PC-3 (cell line): Measurements from ENCODE around the gene CISD1. TPM values are rescaled to one million over a fixed set of nuclear protein-coding genes. Genes with fewer than 3 reads are reported as not detected.

Source experiments
- ATAC-seq: fragments of 200-7000 bp; cut with Tn5 transposase; 2 replicates; pipeline ENCODE4 v1.9.1; 2020; ENCODE audit warnings: mild to moderate bottlenecking, moderate library complexity
- BruUV-seq: library from RNA; stranded (reverse); fragments of 400-500 nt; replicated peaks from 2 replicates; lab custom pipeline; 2021; lab: Mats Ljungman, UMichigan
- CTCF ChIA-PET: fragments of 300-600 bp; sonication (Branson Sonifier 250); formaldehyde crosslinking; loops from one replicate; lab custom pipeline; 2022; ENCODE audit warnings: antibody characterized with exemption; lab: Charles Lee
- POLR2A ChIA-PET: fragments of 300-600 bp; sonication (Branson Sonifier 250); formaldehyde crosslinking; loops from one replicate; lab custom pipeline; 2022; ENCODE audit warnings: antibody characterized with exemption; ENCODE audit not compliant: unreplicated experiment; lab: Charles Lee
- DNase-seq: peaks from one replicate; pipeline ENCODE4 v3.0.0-alpha.2; 2015
- H2AFZ ChIP-seq: fragments of 300-600 bp; sonication (generic); 2 replicates; pipeline ENCODE4 v1.6.0; 2016; ENCODE audit warnings: antibody characterized with exemption, low read length
- H3F3A ChIP-seq: fragments of 300-600 bp; sonication (generic); one replicate; pipeline ENCODE4 v1.6.0; 2017; ENCODE audit warnings: antibody characterized with exemption, low read length, control low read depth, mild to moderate bottlenecking; ENCODE audit not compliant: unreplicated experiment
- H3K27ac ChIP-seq: fragments of 300-600 bp; sonication (generic); 2 replicates; pipeline ENCODE4 v1.5.1; 2016; ENCODE audit warnings: mild to moderate bottlenecking, low read length
- H3K27me3 ChIP-seq: fragments of 300-600 bp; sonication (generic); 2 replicates; pipeline ENCODE4 v1.6.1; 2016; ENCODE audit warnings: low read length, mixed read lengths
- H3K36me3 ChIP-seq: fragments of 300-600 bp; sonication (generic); 2 replicates; pipeline ENCODE4 v1.6.1; 2016; ENCODE audit warnings: low read depth, mixed run types, low read length, mixed read lengths
- H3K4me1 ChIP-seq: fragments of 300-600 bp; sonication (generic); 2 replicates; pipeline ENCODE4 v1.5.1; 2016; ENCODE audit warnings: low read length; ENCODE audit not compliant: insufficient read depth
- H3K4me2 ChIP-seq: fragments of 300-600 bp; sonication (generic); 2 replicates; pipeline ENCODE4 v1.6.0; 2016; ENCODE audit warnings: low read length
- H3K4me3 ChIP-seq: fragments of 300-600 bp; sonication (generic); 2 replicates; pipeline ENCODE4 v1.5.1; 2016; ENCODE audit warnings: mild to moderate bottlenecking, low read length, mixed read lengths
- H3K79me2 ChIP-seq: fragments of 300-600 bp; sonication (generic); 2 replicates; pipeline ENCODE4 v1.6.1; 2017; ENCODE audit warnings: low read length, mixed read lengths
- H3K9ac ChIP-seq: fragments of 300-600 bp; sonication (generic); 2 replicates; pipeline ENCODE4 v1.6.0; 2016; ENCODE audit warnings: mild to moderate bottlenecking, low read length
- H3K9me2 ChIP-seq: fragments of 300-600 bp; sonication (generic); replicated peaks from 2 replicates; pipeline ENCODE4 v1.6.1; 2016; ENCODE audit warnings: mixed run types, low read length, mixed read lengths
- H3K9me3 ChIP-seq: fragments of 300-600 bp; sonication (generic); 2 replicates; pipeline ENCODE4 v1.6.1; 2016; ENCODE audit warnings: low read length, mixed read lengths
- H4K20me1 ChIP-seq: fragments of 300-600 bp; sonication (generic); 2 replicates; pipeline ENCODE4 v1.6.1; 2016; ENCODE audit warnings: low read length, mixed read lengths
- CTCF ChIP-seq: fragments of 300-600 bp; sonication (generic); conservative IDR thresholded peaks from 2 replicates; pipeline ENCODE4 v1.5.1; 2017; ENCODE audit warnings: antibody characterized with exemption, low read depth, mild to moderate bottlenecking, low read length
- EZH2 ChIP-seq: fragments of 300-600 bp; sonication (generic); IDR thresholded peaks from one replicate; pipeline ENCODE4 v1.6.1; 2017; ENCODE audit warnings: antibody characterized with exemption, mild to moderate bottlenecking, low read length; ENCODE audit not compliant: unreplicated experiment
- EZH2phosphoT487 ChIP-seq: fragments of 300-600 bp; sonication (generic); IDR thresholded peaks from 2 replicates; pipeline ENCODE4 v1.6.1; 2018; ENCODE audit warnings: mild to moderate bottlenecking, antibody characterized with exemption, low read length, borderline replicate concordance
- intact Hi-C: fragments of 100-400 bp; cut with micrococcal nuclease; formaldehyde crosslinking; loops from 2 replicates; pipeline ENCODE4 v1.9.0; 2023
- total RNA-seq: library from RNA; depleted of rRNA; stranded (reverse); fragments of >200 nt; gene quantifications from 2 replicates; pipeline ENCODE4 v1.2.3, GENCODE V29; 2014

The CISD1 gene
- total RNA-seq, 1 experiment from 2014 or later = 68.8 TPM

GRCh38 chr10:58316874-58317273 is 47.9 kb downstream of the CISD1 start:
- DNase-seq (no peak), ATAC-seq (no peak)
- Histone ChIP-seq H3K4me2 (no peak overlapping the region), H3K9me2 (no peaks in the 10 kb centered on the region), H3K4me1 (no peaks in the 10 kb centered on the region), H3K27me3 (0 out of 2 replicates have a peak, but pooled peaks cover 6% of the 10 kb centered on the region), H3K27ac (no peak overlapping the region), H4K20me1 (no peaks in the 10 kb centered on the region), H3K36me3 (no peaks in the 10 kb centered on the region), H3K4me3 (no peak overlapping the region), H3K9ac (no peak overlapping the region), H2AFZ (no peak overlapping the region), H3K79me2 (no peaks in the 10 kb centered on the region), H3F3A (no peaks in the 10 kb centered on the region), H3K9me3 (no peaks in the 10 kb centered on the region)
- intact Hi-C loops = loop anchor here (5.0 kb wide), 1 partner anchor 70 kb away; the partner anchor contains the start of gene TFAM
- TF ChIP-seq EZH2 (no peak), CTCF (no peak), EZH2phosphoT487 (no peak)
- BruUV-seq = no TSS peak
- ChIA-PET POLR2A (no interaction called here), CTCF (no interaction called here)

GRCh38 chr10:58318346-58318745 is 49.4 kb downstream of the CISD1 start:
- CTCF ChIA-PET = interaction anchor here (0.6 kb wide), 1 partner anchor 19 kb away, joined by 5 read pairs; no protein-coding TSS in a partner anchor
- DNase-seq = no peak
- no peaks in the 10 kb centered on the region for H3K36me3 ChIP-seq
- no peaks in the 10 kb centered on the region for H3F3A ChIP-seq
- H3K4me2 ChIP-seq = no peak overlapping the region
- BruUV-seq = no TSS peak
- H2AFZ ChIP-seq = no peak overlapping the region
- intact Hi-C loops = loop anchor here (5.0 kb wide), 1 partner anchor 69 kb away; the partner anchor contains the start of gene TFAM
- no peak for ATAC-seq
- POLR2A ChIA-PET = no interaction called here
- 0 out of 2 replicates have a peak, but pooled peaks cover 6% of the 10 kb centered on the region for H3K27me3 ChIP-seq
- TF ChIP-seq EZH2phosphoT487 = no peak
- no peak for TF ChIP-seq CTCF
- TF ChIP-seq EZH2 = no peak
- no peaks in the 10 kb centered on the region for H3K9me2 ChIP-seq
- no peaks in the 10 kb centered on the region for H4K20me1 ChIP-seq
- H3K9ac ChIP-seq = no peak overlapping the region
- H3K4me3 ChIP-seq = no peak overlapping the region
- no peaks in the 10 kb centered on the region for H3K9me3 ChIP-seq
- H3K27ac ChIP-seq = no peak overlapping the region
- no peaks in the 10 kb centered on the region for H3K79me2 ChIP-seq
- peaks cover 11% of the 10 kb centered on the region for H3K4me1 ChIP-seq

GRCh38 chr10:58319599-58319998 is 50.6 kb downstream of the CISD1 start:
- ATAC-seq = peak; percentile 68
- no peak overlapping the region for H3K9ac ChIP-seq
- CTCF ChIA-PET = interaction anchor here (0.6 to 1.0 kb wide), 2 partner anchors 73 to 211 kb away, joined by 3 read pairs; no protein-coding TSS in a partner anchor
- H3K4me1 ChIP-seq = peaks cover 11% of the 10 kb centered on the region
- no peaks in the 10 kb centered on the region for H3F3A ChIP-seq
- BruUV-seq = no TSS peak
- POLR2A ChIA-PET = no interaction called here
- H4K20me1 ChIP-seq = no peaks in the 10 kb centered on the region
- DNase-seq = peak; percentile 30
- H3K9me2 ChIP-seq = no peaks in the 10 kb centered on the region
- H3K27ac ChIP-seq = no peak overlapping the region
- no peak overlapping the region for H3K4me3 ChIP-seq
- no peaks in the 10 kb centered on the region for H3K79me2 ChIP-seq
- 0 out of 2 replicates have a peak, but pooled peaks cover 6% of the 10 kb centered on the region for H3K27me3 ChIP-seq
- H3K36me3 ChIP-seq = no peaks in the 10 kb centered on the region
- no peak for TF ChIP-seq EZH2phosphoT487
- peak; percentile 35; the same call in 1 of the 2 replicates for TF ChIP-seq CTCF
- no peak overlapping the region for H2AFZ ChIP-seq
- H3K4me2 ChIP-seq = no peak overlapping the region
- intact Hi-C loops = loop anchor here (5.0 kb wide), 1 partner anchor 68 kb away; the partner anchor contains the start of gene TFAM
- no peaks in the 10 kb centered on the region for H3K9me3 ChIP-seq
